ENCODE data around the gene FAM20C. TPM values are rescaled to one million over a fixed set of nuclear protein-coding genes. Genes with fewer than 3 reads are reported as not detected.

The FAM20C gene
- total RNA-seq, 1 experiment from 2014 or later: 62.6 TPM

GRCh38 chr7:171364-171904, 20.9 kb upstream of the FAM20C start:
- no CpG with 5 or more reads among the region's 27 CpGs for whole genome bisulfite sequencing (ENCODE audit: extremely low coverage, insufficient read length, low lambda C conversion rate)
- H3K18ac ChIP-seq (ENCODE audit: insufficient read length, low read depth, low read length): no peak overlapping the region
- no peak for DNase-seq
- no peak overlapping the region for H4K8ac ChIP-seq (replicated peaks; ENCODE audit: insufficient read length, low read depth, low read length)
- H3K9me3 ChIP-seq (ENCODE audit: control insufficient read depth, low read depth, low read length): no peaks in the 10 kb centered on the region
- H3K56ac ChIP-seq (ENCODE audit: insufficient read length, low read depth, low read length): no peak overlapping the region
- no peak overlapping the region for H3K27ac ChIP-seq (ENCODE audit: insufficient read length, low read depth, low read length)
- no peak overlapping the region for H3K4ac ChIP-seq (ENCODE audit: low read depth, low read length)
- peak; percentile 31; the same call in 2 of the 3 replicates for TF ChIP-seq CTCF (conservative IDR thresholded peaks at IDR 0.05)
- peaks cover 0 to 3% of the 10 kb centered on the region in 2 experiments; a peak in 2 of 5 replicates for H3K9me3 Mint-ChIP-seq
- no peak overlapping the region for H4K91ac ChIP-seq (ENCODE audit: insufficient read length, low read depth, low read length)
- no peak overlapping the region for H2BK120ac ChIP-seq (ENCODE audit: low read depth, low read length, poor library complexity, severe bottlenecking)
- H2BK15ac ChIP-seq (ENCODE audit: low read depth, low read length): no peak overlapping the region
- no peak overlapping the region for H2BK5ac ChIP-seq (ENCODE audit: insufficient read length, low read length)
- no peak overlapping the region for H2BK12ac ChIP-seq (ENCODE audit: insufficient read length, low read depth, low read length)
- H3T11ph ChIP-seq (ENCODE audit: low read length): no peak overlapping the region
- H2AK5ac ChIP-seq (ENCODE audit: insufficient read length, low read length): no peak overlapping the region
- H3K23me2 ChIP-seq (ENCODE audit: insufficient read length, low read depth, low read length, poor library complexity, severe bottlenecking): no peaks in the 10 kb centered on the region
- no peak overlapping the region for H2AFZ ChIP-seq (ENCODE audit: low read length)
- H3K27me3 Mint-ChIP-seq (ENCODE audit: low read depth): peaks cover 11% of the 10 kb centered on the region
- no peaks in the 10 kb centered on the region for H4K20me1 ChIP-seq (ENCODE audit: control insufficient read depth, insufficient read depth, insufficient read length)
- no peak overlapping the region for H4K5ac ChIP-seq (ENCODE audit: insufficient read length, low read depth, low read length)
- no peaks in the 10 kb centered on the region for H3K79me2 ChIP-seq (ENCODE audit: insufficient read depth, low read length)
- H3K79me1 ChIP-seq (ENCODE audit: insufficient read depth, low read depth, low read length, poor library complexity, severe bottlenecking): no peaks in the 10 kb centered on the region
- no peak overlapping the region for H3K14ac ChIP-seq (ENCODE audit: insufficient read depth, low read length)
- H2BK20ac ChIP-seq (ENCODE audit: low read depth, low read length, poor library complexity, severe bottlenecking): no peak overlapping the region
- no peak overlapping the region for H3K9ac ChIP-seq (ENCODE audit: extremely low read depth, insufficient read length, low read length)
- peaks cover 8 to 10% of the 10 kb centered on the region in 2 experiments; a peak in 3 of 4 replicates for H3K4me1 Mint-ChIP-seq
- H3K36me3 Mint-ChIP-seq (ENCODE audit: insufficient read depth in 1 of 3, low read depth in 3 of 3): no peaks in the 10 kb centered on the region; a peak in 1 of 7 replicates
- H3K27me3 ChIP-seq (ENCODE audit: insufficient read depth, low read length): no peaks in the 10 kb centered on the region
- peak overlapping the region in 2 of 3 experiments; percentile 12 to 72; a peak in 2 of 7 replicates for H3K27ac Mint-ChIP-seq
- H3K23ac ChIP-seq (ENCODE audit: insufficient read length, low read depth, low read length): no peak overlapping the region
- H3K4me1 ChIP-seq (ENCODE audit: insufficient read depth, low read length): no peaks in the 10 kb centered on the region
- H3K4me2 ChIP-seq (ENCODE audit: insufficient read depth, insufficient read length, low read length): no peak overlapping the region
- H3K4me3 Mint-ChIP-seq: no peak overlapping the region
